GM10248 (cell line): Measurements from ENCODE around the gene ZNF175.

Experiments used
- CTCF ChIA-PET: fragments of 300-600 bp; sonication (Branson Sonifier 250); formaldehyde crosslinking; extraction: SDS; loops from one replicate; lab custom pipeline; 2021; ENCODE audit warnings: antibody characterized with exemption; lab: Yijun Ruan, JAX
- POLR2A ChIA-PET: fragments of 350-650 bp; sonication (Branson Sonifier 250); formaldehyde crosslinking; extraction: SDS; loops from one replicate; lab custom pipeline; 2020; ENCODE audit warnings: antibody characterized with exemption; lab: Yijun Ruan, JAX
- DNase-seq: peaks from one replicate; pipeline ENCODE4 v3.0.0; 2012; ENCODE audit errors: extremely low spot score
- CTCF ChIP-seq: IDR thresholded peaks from 2 replicates; pipeline ENCODE4 v1.5.1; 2012; ENCODE audit warnings: mild to moderate bottlenecking, low read depth; ENCODE audit errors: extremely low read depth, missing control alignments, control extremely low read depth

The ZNF175 gene

GRCh38 chr19:51530616-51531015, 40.5 kb upstream of the ZNF175 start:
- CTCF ChIA-PET = interaction anchor here (1.0 to 9.6 kb wide), 4 partner anchors 8 to 131 kb away, joined by 3 to 60 read pairs (median 6); no protein-coding TSS in a partner anchor
- no peak for DNase-seq
- POLR2A ChIA-PET = no interaction called here
- no peak for TF ChIP-seq CTCF

GRCh38 chr19:51531349-51532315, 39.5 kb upstream of the ZNF175 start, which contains the start of gene SIGLEC6:
Gene SIGLEC6, minus strand, starts transcription at chr19:51531670. Its CDS starts 22 bp downstream, at chr19:51531648.
- TF ChIP-seq CTCF = no peak
- ChIA-PET CTCF (interaction anchor here (1.0 to 9.6 kb wide), 6 partner anchors 9 to 130 kb away, joined by 3 to 60 read pairs (median 4); no protein-coding TSS in a partner anchor), POLR2A (no interaction called here)
- DNase-seq = peak; percentile 81

- ChIA-PET CTCF (interaction anchor here (1.3 to 2.4 kb wide), 2 partner anchors 10 to 21 kb away, joined by 4 to 5 read pairs; no protein-coding TSS in a partner anchor), POLR2A (no interaction called here)
- no peak for DNase-seq
- TF ChIP-seq CTCF = no peak
These were observed 35.5 kb upstream of the ZNF175 start for GRCh38 chr19:51535535-51535934.

- TF ChIP-seq CTCF = no peak
- DNase-seq = no peak
- CTCF ChIA-PET = interaction anchor here (1.3 to 1.5 kb wide), 2 partner anchors 12 to 26 kb away, joined by 3 to 4 read pairs; no protein-coding TSS in a partner anchor
- POLR2A ChIA-PET = no interaction called here
These were observed 31.2 kb upstream of the ZNF175 start for GRCh38 chr19:51539821-51540366.

GRCh38 chr19:51541458-51542357, 29.4 kb upstream of the ZNF175 start:
- CTCF ChIA-PET = interaction anchor here (1.3 to 1.5 kb wide), 2 partner anchors 10 to 28 kb away, joined by 3 to 4 read pairs; no protein-coding TSS in a partner anchor
- POLR2A ChIA-PET = no interaction called here
- TF ChIP-seq CTCF = no peak

More at GRCh38 chr19:51541458-51542357, 29.4 kb upstream of the ZNF175 start:
- DNase-seq = no peak
